ENCODE data around the gene MFF. TPM values are rescaled to one million over a fixed set of nuclear protein-coding genes. Genes with fewer than 3 reads are reported as not detected.

Gene MFF
- total RNA-seq, 1 experiment from 2014 or later, result 68.2 TPM

DNA sequence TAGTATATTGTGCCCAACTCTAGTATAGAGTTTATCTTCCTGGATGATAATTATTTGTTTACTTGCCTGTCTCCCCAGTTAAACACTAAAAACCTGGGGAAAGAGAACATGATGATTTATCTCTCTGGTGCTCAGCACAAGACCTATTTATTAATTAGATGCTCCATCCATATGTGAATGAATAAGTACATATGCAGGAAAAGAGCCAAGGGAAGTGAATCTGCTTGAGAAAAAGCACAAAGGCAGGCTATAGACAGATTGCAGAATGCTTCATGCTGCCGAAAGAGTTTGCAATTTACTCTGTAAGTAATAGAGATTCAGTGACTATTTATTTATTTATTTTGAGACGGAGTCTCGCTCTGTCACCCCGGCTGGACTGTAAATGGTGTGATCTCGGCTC lies 37.3 kb upstream of the MFF start:
- Histone ChIP-seq H3K9ac (ENCODE audit: low read length) (no peak overlapping the region), H3K9me2 (ENCODE audit: insufficient read depth) (no peaks in the 10 kb centered on the region), H3K9me3 (ENCODE audit: control insufficient read depth in 1 of 2, insufficient read depth in 1 of 2, low read depth in 1 of 2, low read length in 2 of 2) (no peaks in the 10 kb centered on the region), H3K4me3 (replicated peaks in 1 of 2; ENCODE audit: low read depth in 1 of 2, low read length in 2 of 2) (no peak overlapping the region), H3K36me3 (ENCODE audit: control insufficient read depth in 1 of 2, insufficient read depth in 2 of 2, low read length in 2 of 2) (no peaks in the 10 kb centered on the region), H2AFZ (ENCODE audit: low read depth, low read length, poor library complexity, severe bottlenecking) (no peak overlapping the region), H3K27me3 (ENCODE audit: insufficient read depth, low read length) (no peaks in the 10 kb centered on the region), H3K4me2 (ENCODE audit: low read length) (no peak overlapping the region), H3K79me2 (ENCODE audit: insufficient read depth, low read length) (no peaks in the 10 kb centered on the region), H4K20me1 (ENCODE audit: insufficient read depth) (no peaks in the 10 kb centered on the region), H3K4me1 (ENCODE audit: control insufficient read depth in 1 of 2, insufficient read depth in 2 of 2, low read length in 2 of 2) (no peaks in the 10 kb centered on the region), H3K27ac (ENCODE audit: low read depth, low read length) (no peak overlapping the region)
- intact Hi-C loops (cut with micrococcal nuclease), result no loop called here
- POLR2A ChIA-PET, result no interaction called here
- RAD21 ChIA-PET (ENCODE audit: low non-redundant PET in 1 of 2, low total read pairs in 2 of 2, uncharacterized antibody in 2 of 2, unreplicated experiment in 2 of 2), result no interaction called here
- ATAC-seq (no peak), DNase-seq (ENCODE audit: low read depth, low spot score) (no peak)
- no peak for TF ChIP-seq POLR2A (IDR thresholded peaks at IDR 0.05; ENCODE audit: borderline replicate concordance, extremely low read depth, insufficient read depth, insufficient read length)
- TF ChIP-seq ELF1 (IDR thresholded peaks at IDR 0.05; ENCODE audit: borderline replicate concordance, low read depth), result no peak
- TF ChIP-seq, protein P1, sequence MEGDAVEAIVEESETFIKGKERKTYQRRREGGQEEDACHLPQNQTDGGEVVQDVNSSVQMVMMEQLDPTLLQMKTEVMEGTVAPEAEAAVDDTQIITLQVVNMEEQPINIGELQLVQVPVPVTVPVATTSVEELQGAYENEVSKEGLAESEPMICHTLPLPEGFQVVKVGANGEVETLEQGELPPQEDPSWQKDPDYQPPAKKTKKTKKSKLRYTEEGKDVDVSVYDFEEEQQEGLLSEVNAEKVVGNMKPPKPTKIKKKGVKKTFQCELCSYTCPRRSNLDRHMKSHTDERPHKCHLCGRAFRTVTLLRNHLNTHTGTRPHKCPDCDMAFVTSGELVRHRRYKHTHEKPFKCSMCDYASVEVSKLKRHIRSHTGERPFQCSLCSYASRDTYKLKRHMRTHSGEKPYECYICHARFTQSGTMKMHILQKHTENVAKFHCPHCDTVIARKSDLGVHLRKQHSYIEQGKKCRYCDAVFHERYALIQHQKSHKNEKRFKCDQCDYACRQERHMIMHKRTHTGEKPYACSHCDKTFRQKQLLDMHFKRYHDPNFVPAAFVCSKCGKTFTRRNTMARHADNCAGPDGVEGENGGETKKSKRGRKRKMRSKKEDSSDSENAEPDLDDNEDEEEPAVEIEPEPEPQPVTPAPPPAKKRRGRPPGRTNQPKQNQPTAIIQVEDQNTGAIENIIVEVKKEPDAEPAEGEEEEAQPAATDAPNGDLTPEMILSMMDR (IDR thresholded peaks at IDR 0.05 in 2 of 3, conservative IDR thresholded peaks at IDR 0.05 in 1 of 3; ENCODE audit: borderline replicate concordance in 1 of 3, insufficient read depth in 1 of 3, low read depth in 2 of 3, low read length in 2 of 3), result no peak
- no peak for TF ChIP-seq SP1 (IDR thresholded peaks at IDR 0.05; ENCODE audit: low read depth)
- no peak for TF ChIP-seq CEBPB (IDR thresholded peaks at IDR 0.05; ENCODE audit: low read depth)
- no peak for TF ChIP-seq CBX3 (IDR thresholded peaks at IDR 0.05; ENCODE audit: low read depth)
- TF ChIP-seq SRF (IDR thresholded peaks at IDR 0.05; ENCODE audit: low read depth), result no peak
- TF ChIP-seq ATF3 (IDR thresholded peaks at IDR 0.05), result no peak
- no peak for TF ChIP-seq FOSL1 (IDR thresholded peaks at IDR 0.05; ENCODE audit: low read depth)
- TF ChIP-seq POLR2AphosphoS5 (IDR thresholded peaks at IDR 0.05; ENCODE audit: low read depth, low read length), result no peak
- no peak for TF ChIP-seq EZH2phosphoT487 (IDR thresholded peaks at IDR 0.05; ENCODE audit: borderline replicate concordance)
- no peak for TF ChIP-seq ZBTB33 (IDR thresholded peaks at IDR 0.05; ENCODE audit: extremely low read depth, insufficient replicate concordance, low read length)
- TF ChIP-seq, protein P2, sequence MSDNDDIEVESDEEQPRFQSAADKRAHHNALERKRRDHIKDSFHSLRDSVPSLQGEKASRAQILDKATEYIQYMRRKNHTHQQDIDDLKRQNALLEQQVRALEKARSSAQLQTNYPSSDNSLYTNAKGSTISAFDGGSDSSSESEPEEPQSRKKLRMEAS (IDR thresholded peaks at IDR 0.05), result no peak
- TF ChIP-seq RAD21 (IDR thresholded peaks at IDR 0.05; ENCODE audit: low read depth), result no peak
- no peak for TF ChIP-seq ZNF274 (IDR thresholded peaks at IDR 0.05; ENCODE audit: low read depth, low read length)
- TF ChIP-seq YY1 (IDR thresholded peaks at IDR 0.05; ENCODE audit: extremely low read depth, insufficient replicate concordance, low read depth, low read length), result no peak
- TF ChIP-seq TCF7L2 (IDR thresholded peaks at IDR 0.05; ENCODE audit: borderline replicate concordance, extremely low read depth, insufficient read depth, insufficient read length), result no peak
- CTCF ChIA-PET, result no interaction called here
- no TSS peak for BruUV-seq (replicated peaks)

Measured in HCT116 (cell line).